GM12878 (cell line): ENCODE results near the gene TMEM175. TPM values are rescaled to one million over a fixed set of nuclear protein-coding genes. Genes with fewer than 3 reads are reported as not detected.

Source experiments
- CEBPB ChIP-seq, 2 experiments: fragments of 150-350 bp in 1 of 2; IDR thresholded peaks; 2 replicates each; pipeline ENCODE4 v1.6.1; 2012 to 2014; ENCODE audit warnings: low read depth in 2 of 2, low read length in 2 of 2, borderline replicate concordance in 1 of 2, inconsistent platforms in 1 of 2
- CREB1 ChIP-seq: IDR thresholded peaks from 2 replicates; pipeline ENCODE4 v1.6.1; 2012; ENCODE audit warnings: low read depth, mild to moderate bottlenecking, inconsistent platforms
- DPF2 ChIP-seq: fragments of 450-650 bp; IDR thresholded peaks from 2 replicates; pipeline ENCODE4 v1.6.1; 2017; ENCODE audit warnings: mild to moderate bottlenecking
- ETV6 ChIP-seq, 2 experiments: fragments of 450-650 bp in 1 of 2; IDR thresholded peaks in 1 of 2; conservative IDR thresholded peaks in 1 of 2; 2 replicates each; pipeline ENCODE4 v1.6.1; 2014; ENCODE audit warnings: antibody characterized with exemption in 1 of 2, borderline replicate concordance in 1 of 2, low read depth in 1 of 2, mild to moderate bottlenecking in 1 of 2, moderate library complexity in 1 of 2
- GABPA ChIP-seq: IDR thresholded peaks from 2 replicates; pipeline ENCODE4 v1.6.1; 2014; ENCODE audit warnings: antibody characterized with exemption, low read depth, mild to moderate bottlenecking, inconsistent platforms
- GATAD2B ChIP-seq: fragments of 450-650 bp; conservative IDR thresholded peaks from 2 replicates; pipeline ENCODE4 v1.6.1; 2017; ENCODE audit warnings: low read depth, mild to moderate bottlenecking, moderate library complexity
- IKZF1 ChIP-seq: fragments of 450-650 bp; conservative IDR thresholded peaks from 2 replicates; pipeline ENCODE4 v1.6.1; 2017; ENCODE audit warnings: antibody characterized with exemption, mild to moderate bottlenecking
- IRF4 ChIP-seq: IDR thresholded peaks from 2 replicates; pipeline ENCODE4 v1.6.1; 2011; ENCODE audit warnings: low read depth, low read length
- KAT2A ChIP-seq: conservative IDR thresholded peaks from 2 replicates; pipeline ENCODE4 v1.6.1; 2011; ENCODE audit warnings: low read depth, low read length; ENCODE audit not compliant: control insufficient read depth
- KLF5 ChIP-seq: fragments of 450-650 bp; IDR thresholded peaks from 2 replicates; pipeline ENCODE4 v1.6.1; 2014; ENCODE audit warnings: mild to moderate bottlenecking; ENCODE audit not compliant: partially characterized antibody
- MTA2 ChIP-seq: fragments of 450-650 bp; IDR thresholded peaks from 2 replicates; pipeline ENCODE4 v1.6.1; 2016; ENCODE audit warnings: low read depth, mild to moderate bottlenecking, moderate library complexity
- NFYB ChIP-seq: IDR thresholded peaks from 2 replicates; pipeline ENCODE4 v1.6.1; 2011; ENCODE audit warnings: low read depth, mild to moderate bottlenecking, low read length, improper control_type of control experiment, moderate library complexity; ENCODE audit not compliant: insufficient read depth
- NR2F1 ChIP-seq: fragments of 450-650 bp; conservative IDR thresholded peaks from 2 replicates; pipeline ENCODE4 v1.6.1; 2017; ENCODE audit warnings: mild to moderate bottlenecking
- RBBP5 ChIP-seq: fragments of 200-600 bp; sonication (generic); conservative IDR thresholded peaks from 2 replicates; pipeline ENCODE4 v1.6.1; 2016
- RELA ChIP-seq: fragments of 450-650 bp; IDR thresholded peaks from 2 replicates; pipeline ENCODE4 v1.8.0; 2014; ENCODE audit warnings: borderline replicate concordance; ENCODE audit not compliant: partially characterized antibody
- SIN3A ChIP-seq: IDR thresholded peaks from 2 replicates; pipeline ENCODE4 v1.6.1; 2012; ENCODE audit warnings: low read depth, low read length, improper control_type of control experiment
- SMC3 ChIP-seq: IDR thresholded peaks from 2 replicates; pipeline ENCODE4 v1.6.1; 2011; ENCODE audit warnings: low read length, improper control_type of control experiment, borderline replicate concordance
- TCF7 ChIP-seq: IDR thresholded peaks from 2 replicates; pipeline ENCODE4 v1.6.1; 2014; ENCODE audit warnings: antibody characterized with exemption, borderline replicate concordance
- ZNF217 ChIP-seq: fragments of 450-650 bp; IDR thresholded peaks from 2 replicates; pipeline ENCODE4 v1.6.1; 2017; ENCODE audit warnings: antibody characterized with exemption, mild to moderate bottlenecking
- ZNF24 ChIP-seq: fragments of 450-650 bp; IDR thresholded peaks from 2 replicates; pipeline ENCODE4 v1.6.1; 2017; ENCODE audit warnings: antibody characterized with exemption, mild to moderate bottlenecking
- ZNF274 ChIP-seq: IDR thresholded peaks from one replicate; pipeline ENCODE4 v1.8.0; 2011; ENCODE audit not compliant: insufficient read length, insufficient read depth
- polyA plus RNA-seq, 11 experiments: library from polyadenylated mRNA; depleted of rRNA in 4 of 11; unstranded in 6 of 11; stranded (reverse) in 5 of 11; fragments of >200 nt; fragmentation: Nextera tagmentation in 4 of 11; fragmentation: Illumina TruSeq in 1 of 11; extraction: Ambion mirVana in 4 of 11; extraction: Trizol in 1 of 11; gene quantifications; 1 replicate in 1 of 11; 2 replicates in 10 of 11; pipeline versions ENCODE4 v1.2.1 to v1.2.3, GENCODE V29; 2011 to 2016; ENCODE audit warnings: inconsistent platforms in 2 of 11, missing spikeins in 2 of 11, low read depth in 1 of 11
- total RNA-seq, 4 experiments: library from RNA; depleted of rRNA in 3 of 4; stranded (reverse); fragments of >200 nt in 3 of 4; fragmentation: Illumina TruSeq in 1 of 4; extraction: Trizol in 1 of 4; gene quantifications; 2 replicates each; pipeline versions ENCODE4 v1.2.1 to v1.2.3, GENCODE V29; 2013 to 2021
- TF ChIP-seq, protein P1 (sequence below): IDR thresholded peaks from 2 replicates; pipeline ENCODE4 v1.6.1; 2011; ENCODE audit warnings: borderline replicate concordance, low read depth, mild to moderate bottlenecking, moderate library complexity, low read length; ENCODE audit not compliant: insufficient read depth, poor library complexity, severe bottlenecking
- TF ChIP-seq, protein P2 (sequence below): IDR thresholded peaks from 2 replicates; pipeline ENCODE4 v1.6.1; 2012; ENCODE audit warnings: low read depth, low read length, improper control_type of control experiment
- TF ChIP-seq, protein P3 (sequence below): fragments of 450-650 bp; IDR thresholded peaks from 2 replicates; pipeline ENCODE4 v1.6.1; 2016; ENCODE audit warnings: mild to moderate bottlenecking
- TF ChIP-seq, protein P4 (sequence below): fragments of 150-350 bp; IDR thresholded peaks from 2 replicates; pipeline ENCODE4 v1.6.1; 2016; ENCODE audit warnings: low read depth, low read length

Gene TMEM175
- total and polyA plus RNA-seq, 10 of the 15 experiments (the other 5 are each of a cell fraction or from before 2014, with no cell fraction given): 0.11 to 39.5 (median 22.3) TPM

DNA sequence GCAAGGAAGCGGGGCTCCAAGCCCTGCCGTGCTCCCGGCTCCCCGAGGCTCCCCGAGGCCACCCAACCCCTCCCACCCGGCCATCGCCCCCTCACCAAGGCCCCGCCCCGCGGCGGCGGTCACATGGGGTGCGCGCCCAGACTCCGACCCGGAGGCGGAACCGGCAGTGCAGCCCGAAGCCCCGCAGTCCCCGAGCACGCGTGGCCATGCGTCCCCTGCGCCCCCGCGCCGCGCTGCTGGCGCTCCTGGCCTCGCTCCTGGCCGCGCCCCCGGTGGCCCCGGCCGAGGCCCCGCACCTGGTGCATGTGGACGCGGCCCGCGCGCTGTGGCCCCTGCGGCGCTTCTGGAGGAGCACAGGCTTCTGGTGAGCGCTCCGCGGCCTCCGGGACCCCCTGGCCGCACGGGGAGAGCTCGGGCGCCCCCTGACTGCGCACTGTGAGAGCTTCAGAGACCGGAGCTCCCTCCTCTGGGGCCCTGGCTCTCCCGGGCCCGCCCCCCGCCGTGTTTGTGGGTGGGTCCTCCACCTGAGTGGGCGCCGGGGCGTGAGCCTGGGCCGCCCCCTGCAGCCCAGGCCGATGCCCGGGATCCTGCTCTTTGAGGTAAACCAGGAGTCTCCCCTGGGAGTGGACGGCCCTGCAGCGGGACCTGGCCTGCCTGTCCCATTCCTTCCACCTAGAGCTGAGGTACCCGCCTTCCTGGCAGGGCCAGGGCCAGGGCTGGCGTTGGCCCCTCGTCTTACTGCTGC, 54.8 kb downstream of the TMEM175 start, which contains the start of gene IDUA (continued):
- TF ChIP-seq, protein P1, sequence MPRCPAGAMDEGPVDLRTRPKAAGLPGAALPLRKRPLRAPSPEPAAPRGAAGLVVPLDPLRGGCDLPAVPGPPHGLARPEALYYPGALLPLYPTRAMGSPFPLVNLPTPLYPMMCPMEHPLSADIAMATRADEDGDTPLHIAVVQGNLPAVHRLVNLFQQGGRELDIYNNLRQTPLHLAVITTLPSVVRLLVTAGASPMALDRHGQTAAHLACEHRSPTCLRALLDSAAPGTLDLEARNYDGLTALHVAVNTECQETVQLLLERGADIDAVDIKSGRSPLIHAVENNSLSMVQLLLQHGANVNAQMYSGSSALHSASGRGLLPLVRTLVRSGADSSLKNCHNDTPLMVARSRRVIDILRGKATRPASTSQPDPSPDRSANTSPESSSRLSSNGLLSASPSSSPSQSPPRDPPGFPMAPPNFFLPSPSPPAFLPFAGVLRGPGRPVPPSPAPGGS: no peak
- TF ChIP-seq KLF5 (no peak), ZNF217 (peak; percentile 76; the same call in 1 of the 2 replicates), ZNF274 (no peak), MTA2 (no peak), ZNF24 (peak; percentile 40; the same call in 1 of the 2 replicates), NR2F1 (peak; percentile 87), TCF7 (no peak), NFYB (no peak), ETV6 (conservative IDR thresholded peaks at IDR 0.05 in 1 of 2, IDR thresholded peaks at IDR 0.05 in 1 of 2; ENCODE audit: borderline replicate concordance in 1 of 2, low read depth in 1 of 2) (no peak), SIN3A (peak; percentile 89; the same call in 1 of the 2 replicates), CEBPB (IDR thresholded peaks at IDR 0.05; ENCODE audit: borderline replicate concordance in 1 of 2, low read depth in 2 of 2, low read length in 2 of 2) (no peak), RBBP5 (no peak), KAT2A (no peak), IKZF1 (peak; percentile 86), RELA (peak; percentile 9), IRF4 (no peak), DPF2 (peak; percentile 85), GABPA (no peak), CREB1 (no peak), SMC3 (peak; percentile 62), GATAD2B (peak; percentile 100)
- TF ChIP-seq, protein P2, sequence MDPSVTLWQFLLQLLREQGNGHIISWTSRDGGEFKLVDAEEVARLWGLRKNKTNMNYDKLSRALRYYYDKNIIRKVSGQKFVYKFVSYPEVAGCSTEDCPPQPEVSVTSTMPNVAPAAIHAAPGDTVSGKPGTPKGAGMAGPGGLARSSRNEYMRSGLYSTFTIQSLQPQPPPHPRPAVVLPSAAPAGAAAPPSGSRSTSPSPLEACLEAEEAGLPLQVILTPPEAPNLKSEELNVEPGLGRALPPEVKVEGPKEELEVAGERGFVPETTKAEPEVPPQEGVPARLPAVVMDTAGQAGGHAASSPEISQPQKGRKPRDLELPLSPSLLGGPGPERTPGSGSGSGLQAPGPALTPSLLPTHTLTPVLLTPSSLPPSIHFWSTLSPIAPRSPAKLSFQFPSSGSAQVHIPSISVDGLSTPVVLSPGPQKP: no peak
- TF ChIP-seq, protein P3, sequence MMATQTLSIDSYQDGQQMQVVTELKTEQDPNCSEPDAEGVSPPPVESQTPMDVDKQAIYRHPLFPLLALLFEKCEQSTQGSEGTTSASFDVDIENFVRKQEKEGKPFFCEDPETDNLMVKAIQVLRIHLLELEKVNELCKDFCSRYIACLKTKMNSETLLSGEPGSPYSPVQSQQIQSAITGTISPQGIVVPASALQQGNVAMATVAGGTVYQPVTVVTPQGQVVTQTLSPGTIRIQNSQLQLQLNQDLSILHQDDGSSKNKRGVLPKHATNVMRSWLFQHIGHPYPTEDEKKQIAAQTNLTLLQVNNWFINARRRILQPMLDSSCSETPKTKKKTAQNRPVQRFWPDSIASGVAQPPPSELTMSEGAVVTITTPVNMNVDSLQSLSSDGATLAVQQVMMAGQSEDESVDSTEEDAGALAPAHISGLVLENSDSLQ: no peak
- TF ChIP-seq, protein P4, sequence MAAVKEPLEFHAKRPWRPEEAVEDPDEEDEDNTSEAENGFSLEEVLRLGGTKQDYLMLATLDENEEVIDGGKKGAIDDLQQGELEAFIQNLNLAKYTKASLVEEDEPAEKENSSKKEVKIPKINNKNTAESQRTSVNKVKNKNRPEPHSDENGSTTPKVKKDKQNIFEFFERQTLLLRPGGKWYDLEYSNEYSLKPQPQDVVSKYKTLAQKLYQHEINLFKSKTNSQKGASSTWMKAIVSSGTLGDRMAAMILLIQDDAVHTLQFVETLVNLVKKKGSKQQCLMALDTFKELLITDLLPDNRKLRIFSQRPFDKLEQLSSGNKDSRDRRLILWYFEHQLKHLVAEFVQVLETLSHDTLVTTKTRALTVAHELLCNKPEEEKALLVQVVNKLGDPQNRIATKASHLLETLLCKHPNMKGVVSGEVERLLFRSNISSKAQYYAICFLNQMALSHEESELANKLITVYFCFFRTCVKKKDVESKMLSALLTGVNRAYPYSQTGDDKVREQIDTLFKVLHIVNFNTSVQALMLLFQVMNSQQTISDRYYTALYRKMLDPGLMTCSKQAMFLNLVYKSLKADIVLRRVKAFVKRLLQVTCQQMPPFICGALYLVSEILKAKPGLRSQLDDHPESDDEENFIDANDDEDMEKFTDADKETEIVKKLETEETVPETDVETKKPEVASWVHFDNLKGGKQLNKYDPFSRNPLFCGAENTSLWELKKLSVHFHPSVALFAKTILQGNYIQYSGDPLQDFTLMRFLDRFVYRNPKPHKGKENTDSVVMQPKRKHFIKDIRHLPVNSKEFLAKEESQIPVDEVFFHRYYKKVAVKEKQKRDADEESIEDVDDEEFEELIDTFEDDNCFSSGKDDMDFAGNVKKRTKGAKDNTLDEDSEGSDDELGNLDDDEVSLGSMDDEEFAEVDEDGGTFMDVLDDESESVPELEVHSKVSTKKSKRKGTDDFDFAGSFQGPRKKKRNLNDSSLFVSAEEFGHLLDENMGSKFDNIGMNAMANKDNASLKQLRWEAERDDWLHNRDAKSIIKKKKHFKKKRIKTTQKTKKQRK: no peak
